Astrocyte of the spinal cord (primary cell): ENCODE results near the gene ATG2A.

Source experiments
- DNase-seq: peaks from one replicate; pipeline ENCODE4 v3.0.0; 2011; ENCODE audit warnings: low read depth, low spot score
- H3K4me3 ChIP-seq: 2 replicates; pipeline ENCODE4 v1.5.1; 2011; ENCODE audit warnings: low read depth, mild to moderate bottlenecking, low read length, moderate library complexity
- CTCF ChIP-seq: IDR thresholded peaks from 2 replicates; pipeline ENCODE4 v1.5.1; 2012; ENCODE audit warnings: low read depth, mild to moderate bottlenecking, low read length, inconsistent platforms
- in situ Hi-C: cut with HindIII; loops from 2 replicates; pipeline ENCODE4 v1.10.0; 2017; ENCODE audit warnings: low sequenced_read_pairs

ATG2A gene

GRCh38 chr11:64906314-64906635, 10.7 kb downstream of the ATG2A start:
- in situ Hi-C loops: no loop called here
- no peak overlapping the region for H3K4me3 ChIP-seq
- DNase-seq: no peak
- TF ChIP-seq CTCF: no peak

GRCh38 chr11:64905516-64906313, 11.3 kb downstream of the ATG2A start:
- no peak for TF ChIP-seq CTCF
- in situ Hi-C loops: no loop called here
- H3K4me3 ChIP-seq: no peak overlapping the region
- no peak for DNase-seq

GRCh38 chr11:64903291-64903833, 13.6 kb downstream of the ATG2A start:
- DNase-seq: no peak
- H3K4me3 ChIP-seq: no peak overlapping the region
- no peak for TF ChIP-seq CTCF
- in situ Hi-C loops: no loop called here

GRCh38 chr11:64902102-64902900, 14.7 kb downstream of the ATG2A start:
- TF ChIP-seq CTCF: no peak
- H3K4me3 ChIP-seq: no peak overlapping the region
- DNase-seq: no peak
- in situ Hi-C loops: no loop called here

GRCh38 chr11:64900774-64901173, 16.2 kb downstream of the ATG2A start:
- no peak for DNase-seq
- in situ Hi-C loops: no loop called here
- TF ChIP-seq CTCF: no peak
- H3K4me3 ChIP-seq: no peak overlapping the region

- TF ChIP-seq CTCF: no peak
- DNase-seq: peak; percentile 8
- H3K4me3 ChIP-seq: no peak overlapping the region
- in situ Hi-C loops: no loop called here
These were observed 16.7 kb downstream of the ATG2A start for GRCh38 chr11:64900263-64900678.
